Mesendoderm (in vitro differentiated cells): Measurements from ENCODE around the gene ADCY4.
A peak's percentile ranks its signal among the peaks of the same experiment; 100 is the strongest.

ENCODE experiments used
- DNase-seq: peaks from one replicate; pipeline ENCODE4 v3.0.0; 2013
- H2AK5ac ChIP-seq: 2 replicates; pipeline ENCODE4 v1.6.1; 2013; ENCODE audit warnings: low read length, inconsistent platforms
- H2BK120ac ChIP-seq: 2 replicates; pipeline ENCODE4 v1.6.1; 2013; ENCODE audit warnings: low read depth, mild to moderate bottlenecking, low read length, moderate library complexity, mixed read lengths
- H2BK15ac ChIP-seq: replicated peaks from 2 replicates; pipeline ENCODE4 v1.6.1; 2013; ENCODE audit warnings: low read depth, mild to moderate bottlenecking, moderate library complexity
- H2BK5ac ChIP-seq: 2 replicates; pipeline ENCODE4 v1.6.1; 2013; ENCODE audit warnings: low read length, inconsistent platforms
- H3K18ac ChIP-seq: 2 replicates; pipeline ENCODE4 v1.6.1; 2013; ENCODE audit warnings: mild to moderate bottlenecking, low read length, mixed read lengths
- H3K23ac ChIP-seq: one replicate; pipeline ENCODE4 v1.6.1; 2013; ENCODE audit warnings: low read length
- H3K27ac ChIP-seq: 2 replicates; pipeline ENCODE4 v1.5.1; 2013; ENCODE audit warnings: low read depth, mild to moderate bottlenecking, inconsistent platforms, low read length, moderate library complexity
- H3K27me3 ChIP-seq: 2 replicates; pipeline ENCODE4 v1.6.1; 2013; ENCODE audit warnings: low read length, control low read depth, mild to moderate bottlenecking, inconsistent platforms; ENCODE audit not compliant: insufficient read depth, poor library complexity
- H3K36me3 ChIP-seq: 2 replicates; pipeline ENCODE4 v1.6.1; 2013; ENCODE audit warnings: low read length, inconsistent platforms; ENCODE audit not compliant: control insufficient read depth, insufficient read depth
- H3K4ac ChIP-seq: one replicate; pipeline ENCODE4 v1.6.1; 2013; ENCODE audit warnings: low read depth, mild to moderate bottlenecking, low read length, moderate library complexity
- H3K4me1 ChIP-seq: 2 replicates; pipeline ENCODE4 v1.6.1; 2013; ENCODE audit warnings: low read depth, low read length, inconsistent platforms; ENCODE audit not compliant: control insufficient read depth
- H3K4me2 ChIP-seq: 2 replicates; pipeline ENCODE4 v1.6.1; 2013; ENCODE audit warnings: low read length
- H3K4me3 ChIP-seq: 2 replicates; pipeline ENCODE4 v1.5.1; 2013; ENCODE audit warnings: mild to moderate bottlenecking, low read length
- H3K56ac ChIP-seq: one replicate; pipeline ENCODE4 v1.6.1; 2013; ENCODE audit warnings: low read length
- H3K79me1 ChIP-seq: 2 replicates; pipeline ENCODE4 v1.6.1; 2013; ENCODE audit warnings: low read length, inconsistent platforms
- H3K79me2 ChIP-seq: 2 replicates; pipeline ENCODE4 v1.6.1; 2013; ENCODE audit warnings: mild to moderate bottlenecking, low read length; ENCODE audit not compliant: control insufficient read depth, insufficient read depth
- H3K9ac ChIP-seq: 2 replicates; pipeline ENCODE4 v1.6.1; 2013; ENCODE audit warnings: low read length, inconsistent platforms
- H4K5ac ChIP-seq: one replicate; pipeline ENCODE4 v1.6.1; 2013; ENCODE audit warnings: low read length
- H4K8ac ChIP-seq: one replicate; pipeline ENCODE4 v1.6.1; 2013; ENCODE audit warnings: low read depth, mild to moderate bottlenecking, control low read depth, low read length, moderate library complexity
- WGBS: extraction: QIAGEN DNeasy Blood & Tissue Kit; methylation state at CpG from one replicate; pipeline ENCODE4 v1.1.7; 2013; ENCODE audit warnings: low lambda C conversion rate, missing lambda C conversion rate; ENCODE audit not compliant: insufficient coverage; ENCODE audit errors: extremely low coverage; 5-methylcytosine and 5-hydroxymethylcytosine counted together

The ADCY4 gene

DNA sequence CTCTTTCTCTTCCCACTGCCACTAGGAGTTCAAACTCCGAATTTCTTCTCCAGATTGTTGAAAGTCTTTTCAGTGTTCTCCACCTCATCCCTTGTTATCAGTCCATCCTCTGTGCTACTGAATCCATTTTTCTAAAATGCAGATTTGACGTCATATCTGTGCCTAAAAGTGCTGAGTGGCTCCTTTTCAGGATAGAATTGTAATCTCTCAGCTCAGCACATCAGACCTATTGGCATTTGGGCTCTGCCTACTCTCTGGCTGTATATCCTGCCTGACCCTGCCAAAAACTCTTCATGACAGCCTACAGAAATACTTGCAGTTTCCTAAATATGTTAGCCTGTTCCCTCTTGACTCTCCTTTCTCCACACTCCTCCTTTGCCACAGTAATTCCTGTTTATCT, 62.4 kb downstream of the ADCY4 start:
- H3K23ac ChIP-seq, result no peak overlapping the region
- H3K18ac ChIP-seq, result no peak overlapping the region
- no peak overlapping the region for H3K27ac ChIP-seq
- H4K8ac ChIP-seq, result no peak overlapping the region
- H3K4me3 ChIP-seq, result no peak overlapping the region
- H2BK5ac ChIP-seq, result no peak overlapping the region
- H2AK5ac ChIP-seq, result no peak overlapping the region
- no peak overlapping the region for H3K4ac ChIP-seq
- no peaks in the 10 kb centered on the region for H3K79me2 ChIP-seq
- no peak overlapping the region for H2BK120ac ChIP-seq
- H4K5ac ChIP-seq, result no peak overlapping the region
- no peaks in the 10 kb centered on the region for H3K27me3 ChIP-seq
- no peak for DNase-seq
- no CpG with 5 or more reads among the region's 2 CpGs for WGBS
- H3K4me1 ChIP-seq, result no peaks in the 10 kb centered on the region
- H3K9ac ChIP-seq, result no peak overlapping the region
- no peak overlapping the region for H3K56ac ChIP-seq
- no peak overlapping the region for H3K4me2 ChIP-seq
- no peaks in the 10 kb centered on the region for H3K79me1 ChIP-seq
- no peak overlapping the region for H2BK15ac ChIP-seq
- no peaks in the 10 kb centered on the region for H3K36me3 ChIP-seq

DNA sequence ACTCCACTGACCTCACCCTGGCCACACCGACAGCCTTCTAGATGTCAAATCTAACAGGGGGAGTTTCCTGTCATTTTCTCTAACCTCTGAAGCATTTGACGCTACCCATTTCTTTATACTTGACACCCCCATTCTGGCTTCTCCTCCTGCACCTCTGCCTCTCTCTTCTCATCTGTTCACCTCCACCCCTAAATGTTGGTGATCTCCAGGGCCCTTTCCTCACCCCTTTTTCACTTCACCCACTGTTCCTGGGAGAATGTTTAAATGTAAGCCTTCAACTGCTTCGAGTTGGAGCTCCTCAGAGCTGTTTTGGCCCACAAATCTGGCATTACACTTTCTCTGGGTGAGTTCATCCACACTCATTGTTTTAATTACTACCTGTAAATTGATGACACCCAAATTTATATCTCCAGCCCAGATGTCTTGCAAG, 63.0 kb downstream of the ADCY4 start:
- Histone ChIP-seq H2BK120ac (no peak overlapping the region), H3K36me3 (no peaks in the 10 kb centered on the region), H3K79me1 (no peaks in the 10 kb centered on the region), H3K27ac (no peak overlapping the region), H3K27me3 (no peaks in the 10 kb centered on the region), H3K9ac (peak overlapping the region; percentile 63), H2BK15ac (no peak overlapping the region), H3K4ac (no peak overlapping the region), H3K56ac (peak overlapping the region; percentile 93), H2BK5ac (no peak overlapping the region), H4K5ac (no peak overlapping the region), H3K23ac (no peak overlapping the region), H3K79me2 (no peaks in the 10 kb centered on the region), H3K18ac (no peak overlapping the region), H2AK5ac (no peak overlapping the region), H3K4me2 (peak overlapping the region; percentile 98), H3K4me3 (peak overlapping the region; percentile 60), H4K8ac (no peak overlapping the region), H3K4me1 (no peaks in the 10 kb centered on the region)
- no CpG with 5 or more reads among the region's 3 CpGs for WGBS
- no peak for DNase-seq

DNA sequence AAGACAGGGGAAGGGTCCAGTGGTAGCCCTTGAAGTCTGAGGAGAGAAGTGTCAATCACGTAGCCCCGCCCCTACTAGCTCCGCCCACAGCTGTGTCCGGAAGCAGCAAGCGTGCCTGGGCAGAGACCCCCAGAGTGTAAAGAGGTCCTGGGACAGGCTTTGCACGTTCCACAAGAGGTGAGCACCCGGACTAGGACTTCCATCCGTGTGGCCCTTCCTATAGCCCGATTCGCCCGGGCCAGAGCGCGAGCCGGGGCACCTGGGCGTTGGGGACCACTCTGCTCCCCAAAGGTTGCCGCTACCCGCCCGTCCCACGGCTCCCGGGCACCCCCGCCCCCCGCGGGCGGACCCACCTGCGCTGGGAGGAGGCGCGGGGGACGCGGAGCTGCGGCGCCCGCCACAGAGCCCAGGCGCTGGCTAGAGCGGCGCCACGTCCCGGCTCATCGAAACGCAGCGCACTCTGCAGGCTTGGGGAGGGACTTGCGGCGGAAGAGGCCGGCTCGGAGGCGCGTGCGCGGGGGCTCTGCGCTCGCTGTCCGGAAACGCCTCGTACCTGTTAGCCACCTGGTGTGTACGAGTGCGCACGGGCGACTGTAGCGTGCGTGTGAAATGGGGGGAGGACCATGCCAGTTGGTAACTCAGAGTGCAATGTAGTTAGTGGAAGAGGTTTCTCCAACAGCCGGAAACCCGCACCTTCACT, 63.6 kb downstream of the ADCY4 start, which contains the start of gene RABGGTA:
Gene RABGGTA (minus strand): TSS at position 464 of the 700 bp plus-strand sequence. CDS start 482 bp downstream, outside the sequence.
- Histone ChIP-seq H3K4me3 (peak within 1 kb of the TSS; percentile 71), H4K8ac (peak within 1 kb of the TSS; percentile 91), H2AK5ac (no peak within 1 kb of the TSS), H3K18ac (peak within 1 kb of the TSS; percentile 92), H3K36me3 (no peaks in the 10 kb centered on the region), H3K27me3 (no peaks in the 10 kb centered on the region), H3K4me2 (peak within 1 kb of the TSS; percentile 98), H2BK120ac (peak within 1 kb of the TSS; percentile 32), H2BK5ac (peak within 1 kb of the TSS; percentile 93), H3K4me1 (no peaks in the 10 kb centered on the region), H4K5ac (no peak within 1 kb of the TSS), H3K27ac (peak within 1 kb of the TSS; percentile 88), H3K79me1 (no peaks in the 10 kb centered on the region), H3K79me2 (no peaks in the 10 kb centered on the region), H3K9ac (peak within 1 kb of the TSS; percentile 97), H3K56ac (peak within 1 kb of the TSS; percentile 99), H2BK15ac (no peak within 1 kb of the TSS), H3K23ac (no peak within 1 kb of the TSS), H3K4ac (peak within 1 kb of the TSS; percentile 95)
- peak; percentile 95 for DNase-seq
- no CpG with 5 or more reads among the region's 61 CpGs for WGBS

DNA sequence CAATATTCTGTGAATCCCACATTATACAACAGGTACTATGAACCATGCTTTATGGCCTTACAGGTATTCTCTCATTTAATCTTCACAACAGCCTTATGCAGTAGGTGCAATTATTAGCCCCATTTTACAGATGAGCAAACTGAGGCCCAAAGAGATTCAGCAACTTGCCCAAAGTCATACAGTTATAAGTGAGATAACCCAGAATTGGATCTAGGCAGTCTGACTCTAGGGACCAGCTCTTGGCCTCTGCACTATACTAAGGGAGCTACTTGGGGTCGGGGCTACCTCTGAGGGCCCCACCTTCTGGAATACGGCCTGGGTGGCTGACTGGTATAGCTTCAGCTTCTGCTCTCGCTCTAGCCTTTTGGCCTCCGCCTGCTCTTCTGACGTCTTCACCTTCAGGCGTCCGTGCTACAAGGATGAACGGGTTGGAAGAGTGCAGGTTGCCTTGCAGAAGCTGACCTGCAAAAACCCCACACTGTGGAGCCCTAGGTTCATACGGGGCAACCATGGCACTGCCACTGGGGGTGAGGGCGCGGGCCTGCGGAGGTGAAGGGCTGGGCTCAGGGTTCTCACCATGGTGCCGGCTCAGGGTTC, 64.2 kb downstream of the ADCY4 start:
- no peak for DNase-seq
- Histone ChIP-seq H4K8ac (peak overlapping the region; percentile 29), H3K4me1 (no peaks in the 10 kb centered on the region), H2BK15ac (no peak overlapping the region), H3K4me2 (peak overlapping the region; percentile 17), H4K5ac (no peak overlapping the region), H3K4me3 (peak overlapping the region; percentile 23), H2BK5ac (no peak overlapping the region), H2AK5ac (no peak overlapping the region), H3K56ac (peak overlapping the region; percentile 99), H3K79me1 (no peaks in the 10 kb centered on the region), H3K4ac (no peak overlapping the region), H3K36me3 (no peaks in the 10 kb centered on the region), H3K9ac (peak overlapping the region; percentile 97), H2BK120ac (no peak overlapping the region), H3K27ac (no peak overlapping the region), H3K18ac (no peak overlapping the region), H3K23ac (no peak overlapping the region), H3K27me3 (no peaks in the 10 kb centered on the region), H3K79me2 (no peaks in the 10 kb centered on the region)
- WGBS, result no CpG with 5 or more reads among the region's 13 CpGs

DNA sequence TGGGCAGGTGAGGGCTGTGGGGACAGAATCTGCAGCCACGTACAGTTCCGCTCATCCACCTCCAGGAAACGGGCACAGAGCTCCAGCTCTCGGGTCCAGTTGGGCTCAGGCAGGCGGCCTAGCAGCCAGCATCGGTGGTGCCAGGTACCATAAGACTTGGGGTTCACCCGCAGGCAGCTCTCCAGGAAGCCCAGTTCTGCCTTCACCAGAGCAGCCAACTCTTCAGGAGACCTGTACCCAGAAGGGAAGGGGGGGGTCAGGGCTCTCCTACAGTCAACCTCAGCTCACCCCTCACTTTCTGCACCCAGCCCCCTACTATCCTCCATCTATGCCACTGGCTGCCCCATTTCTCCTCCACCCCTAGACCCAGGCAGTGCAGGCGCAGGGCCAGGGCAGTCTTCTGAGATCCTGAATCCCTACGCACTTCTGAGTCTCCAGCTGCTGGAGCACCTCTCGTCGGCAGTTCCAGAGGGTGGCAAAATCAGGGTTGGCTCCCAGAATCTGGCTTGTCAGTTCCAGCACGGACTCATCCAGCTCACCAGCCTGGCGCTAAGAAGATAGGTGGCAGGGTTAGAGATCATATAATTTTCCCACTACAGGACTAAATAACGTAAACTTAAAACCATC, 64.8 kb downstream of the ADCY4 start:
- no peak overlapping the region for H3K4me2 ChIP-seq
- no peak overlapping the region for H3K4me3 ChIP-seq
- no peak overlapping the region for H3K23ac ChIP-seq
- H2BK120ac ChIP-seq, result no peak overlapping the region
- DNase-seq, result no peak
- no peak overlapping the region for H3K4ac ChIP-seq
- no peaks in the 10 kb centered on the region for H3K36me3 ChIP-seq
- no peak overlapping the region for H2BK15ac ChIP-seq
- WGBS, result no CpG with 5 or more reads among the region's 14 CpGs
- no peak overlapping the region for H3K27ac ChIP-seq
- no peaks in the 10 kb centered on the region for H3K79me1 ChIP-seq
- H3K56ac ChIP-seq, result no peak overlapping the region
- no peak overlapping the region for H2AK5ac ChIP-seq
- no peak overlapping the region for H2BK5ac ChIP-seq
- H3K27me3 ChIP-seq, result no peaks in the 10 kb centered on the region
- no peak overlapping the region for H4K5ac ChIP-seq
- H3K79me2 ChIP-seq, result no peaks in the 10 kb centered on the region
- no peak overlapping the region for H3K18ac ChIP-seq
- H4K8ac ChIP-seq, result no peak overlapping the region
- H3K9ac ChIP-seq, result no peak overlapping the region
- H3K4me1 ChIP-seq, result no peaks in the 10 kb centered on the region
